HepG2 (cell line): ENCODE data around the gene CYP11A1. TPM values are rescaled to one million over a fixed set of nuclear protein-coding genes. Genes with fewer than 3 reads are reported as not detected.

Experiments used
- ARHGAP35 ChIP-seq: sonication (generic); formaldehyde crosslinking; IDR thresholded peaks from 2 replicates; pipeline ENCODE4 v1.9.0; 2022; ENCODE audit warnings: mild to moderate bottlenecking, inconsistent platforms, moderate library complexity, missing genetic modification reagents, borderline replicate concordance
- FOXA3 ChIP-seq: IDR thresholded peaks from 2 replicates; pipeline ENCODE4 v1.6.1; 2016; ENCODE audit warnings: missing genetic modification reagents, missing compliant biosample characterization
- FOXK1 ChIP-seq: sonication (generic); formaldehyde crosslinking; IDR thresholded peaks from 2 replicates; pipeline ENCODE4 v1.4.0; 2020; ENCODE audit warnings: low read depth, missing genetic modification reagents, borderline replicate concordance
- FOXO1 ChIP-seq: sonication (generic); formaldehyde crosslinking; IDR thresholded peaks from 2 replicates; pipeline ENCODE4 v1.4.0; 2020; ENCODE audit warnings: missing genetic modification reagents
- GFI1 ChIP-seq: sonication (generic); formaldehyde crosslinking; IDR thresholded peaks from 2 replicates; pipeline ENCODE4 v1.5.0; 2020; ENCODE audit warnings: missing genetic modification reagents, mild to moderate bottlenecking, borderline replicate concordance
- HMGA1 ChIP-seq: sonication (generic); formaldehyde crosslinking; conservative IDR thresholded peaks from 2 replicates; pipeline ENCODE4 v1.4.0; 2020; ENCODE audit warnings: missing genetic modification reagents
- NR2F1 ChIP-seq, 2 experiments: fragments of 450-650 bp in 1 of 2; formaldehyde crosslinking in 1 of 2; IDR thresholded peaks; 2 replicates each; pipeline versions ENCODE4 v1.5.0 to v1.6.1; 2016 to 2020; ENCODE audit warnings: mild to moderate bottlenecking in 1 of 2, missing compliant biosample characterization in 1 of 2, missing genetic modification reagents in 1 of 2, moderate library complexity in 1 of 2
- SIX1 ChIP-seq: sonication (generic); formaldehyde crosslinking; IDR thresholded peaks from 2 replicates; pipeline ENCODE4 v1.4.0; 2020; ENCODE audit warnings: missing genetic modification reagents, borderline replicate concordance
- SMARCC2 ChIP-seq: fragments of 450-650 bp; IDR thresholded peaks from 2 replicates; pipeline ENCODE4 v1.6.1; 2017; ENCODE audit warnings: antibody characterized with exemption, mild to moderate bottlenecking
- SMARCE1 ChIP-seq: fragments of 450-650 bp; IDR thresholded peaks from 2 replicates; pipeline ENCODE4 v1.6.1; 2017; ENCODE audit warnings: borderline replicate concordance
- TEAD3 ChIP-seq: optimal IDR thresholded peaks from 2 replicates; pipeline ENCODE3; 2016; ENCODE audit warnings: borderline replicate concordance
- ZFP82 ChIP-seq: sonication (generic); formaldehyde crosslinking; IDR thresholded peaks from 2 replicates; pipeline ENCODE4 v1.5.1; 2020; ENCODE audit warnings: mild to moderate bottlenecking, missing genetic modification reagents, borderline replicate concordance
- ZNF207 ChIP-seq: fragments of 450-650 bp; IDR thresholded peaks from 2 replicates; pipeline ENCODE4 v1.6.1; 2016; ENCODE audit warnings: antibody characterized with exemption, borderline replicate concordance
- ZNF572 ChIP-seq: sonication (generic); formaldehyde crosslinking; IDR thresholded peaks from 2 replicates; pipeline ENCODE4 v1.5.1; 2020; ENCODE audit warnings: mild to moderate bottlenecking, missing genetic modification reagents
- ZNF589 ChIP-seq: sonication (generic); formaldehyde crosslinking; conservative IDR thresholded peaks from 2 replicates; pipeline ENCODE4 v1.8.0; 2022; ENCODE audit warnings: mild to moderate bottlenecking, moderate library complexity, missing genetic modification reagents
- ZNF615 ChIP-seq: sonication (generic); formaldehyde crosslinking; IDR thresholded peaks from 2 replicates; pipeline ENCODE4 v1.5.0; 2020; ENCODE audit warnings: mild to moderate bottlenecking, missing genetic modification reagents, borderline replicate concordance
- ZNF672 ChIP-seq: sonication (generic); formaldehyde crosslinking; IDR thresholded peaks from 2 replicates; pipeline ENCODE4 v1.8.1; 2022; ENCODE audit warnings: missing genetic modification reagents
- ZNF83 ChIP-seq: sonication (generic); formaldehyde crosslinking; IDR thresholded peaks from 2 replicates; pipeline ENCODE4 v1.4.0; 2020; ENCODE audit warnings: missing genetic modification reagents, mild to moderate bottlenecking, borderline replicate concordance
- polyA plus RNA-seq, 8 experiments: library from polyadenylated mRNA; depleted of rRNA in 3 of 8; stranded (reverse) in 7 of 8; unstranded in 1 of 8; fragments of >200 nt; fragmentation: Illumina TruSeq in 4 of 8; extraction: Trizol in 4 of 8; gene quantifications; 2 replicates each; pipeline versions ENCODE4 v1.2.1 to v1.2.3, GENCODE V29; 2011 to 2016; ENCODE audit warnings: low read depth in 4 of 8, missing spikeins in 1 of 8, mixed read lengths in 1 of 8; ENCODE audit not compliant: insufficient read depth in 1 of 8
- total RNA-seq, 5 experiments: library from RNA; depleted of rRNA; stranded (reverse); fragments of >200 nt; fragmentation: Illumina TruSeq; extraction: Trizol; gene quantifications; 2 replicates each; pipeline ENCODE4 v1.2.3, GENCODE V29; 2016; ENCODE audit warnings: low read depth in 1 of 5
- TF ChIP-seq, protein P1 (sequence below): sonication (generic); formaldehyde crosslinking; IDR thresholded peaks from 2 replicates; pipeline ENCODE4 v1.4.0; 2020; ENCODE audit warnings: missing genetic modification reagents, borderline replicate concordance
- TF ChIP-seq, protein P2 (sequence below): IDR thresholded peaks from 2 replicates; pipeline ENCODE4 v1.6.1; 2018; ENCODE audit warnings: missing genetic modification reagents
- TF ChIP-seq, protein P3 (sequence below): sonication (generic); formaldehyde crosslinking; IDR thresholded peaks from 2 replicates; pipeline ENCODE4 v1.8.0; 2022; ENCODE audit warnings: mild to moderate bottlenecking, missing genetic modification reagents; ENCODE audit not compliant: insufficient replicate concordance
- TF ChIP-seq, protein P4 (sequence below): sonication (generic); formaldehyde crosslinking; IDR thresholded peaks from 2 replicates; pipeline ENCODE4 v1.8.1; 2023; ENCODE audit warnings: mild to moderate bottlenecking, missing genetic modification reagents

Gene CYP11A1
- total and polyA plus RNA-seq, 2 of the 13 experiments (the other 11 are each of a cell fraction or from before 2014, with no cell fraction given) = 0.66 to 0.92 TPM

DNA sequence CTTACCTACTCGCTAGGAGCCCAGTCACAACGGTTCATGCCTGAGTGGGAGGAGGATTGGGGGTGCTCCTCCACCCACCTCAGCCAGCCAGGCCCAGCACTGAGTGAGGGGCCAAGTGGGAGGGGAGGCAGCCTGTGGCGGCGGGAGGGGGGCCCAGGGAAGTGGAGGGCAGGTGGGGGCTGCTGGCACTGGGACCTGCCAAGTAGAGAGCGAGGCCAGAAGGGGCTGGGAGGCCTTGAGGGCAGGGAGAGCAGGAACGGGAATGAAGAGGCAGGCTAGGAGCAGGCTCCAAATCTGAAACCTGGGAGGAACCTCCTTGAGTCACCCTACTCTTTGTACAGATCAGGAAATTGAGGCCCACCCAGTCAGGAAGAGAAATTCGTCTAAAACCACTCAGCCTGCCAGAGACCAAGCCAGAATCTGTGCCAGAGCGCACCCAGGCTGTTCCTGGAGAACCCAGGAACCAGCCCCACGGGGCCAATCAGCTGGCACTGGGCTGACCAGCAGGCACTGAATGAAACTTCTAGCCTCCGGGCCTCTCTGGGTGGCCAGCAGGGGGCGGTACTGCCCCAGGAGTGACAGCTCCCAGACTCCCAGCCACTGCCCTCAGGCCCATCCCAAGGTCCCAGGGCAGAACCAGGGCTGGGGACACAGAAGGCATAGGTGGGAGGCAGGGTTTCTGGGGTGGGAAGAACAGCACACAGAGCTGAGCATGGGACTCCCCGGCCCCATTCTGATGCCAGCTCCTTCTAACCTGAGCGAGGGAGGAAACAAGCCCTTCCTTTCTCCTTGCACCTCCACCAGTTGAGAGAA is 14.8 kb upstream of the CYP11A1 start (continued):
- TF ChIP-seq ZNF83 (CRISPR knock-in tag) (no peak), NR2F1 (CRISPR knock-in tag; IDR thresholded peaks at IDR 0.05) (no peak), ZFP82 (no peak), FOXK1 (CRISPR knock-in tag) (0 out of 2 replicates have a peak, but pooled peaks have one; percentile 41), SMARCE1 (no peak), SMARCC2 (no peak), ARHGAP35 (CRISPR knock-in tag) (no peak), FOXA3 (CRISPR knock-in tag) (peak; percentile 33; the same call in 1 of the 2 replicates), TEAD3 (CRISPR knock-in tag) (peak; percentile 47), FOXO1 (CRISPR knock-in tag) (no peak), ZNF672 (CRISPR knock-in tag) (no peak), ZNF207 (no peak), ZNF572 (CRISPR knock-in tag) (no peak), HMGA1 (no peak), SIX1 (no peak), GFI1 (CRISPR knock-in tag) (no peak), ZNF615 (CRISPR knock-in tag) (no peak), ZNF589 (CRISPR knock-in tag) (no peak)
- TF ChIP-seq, protein P1, sequence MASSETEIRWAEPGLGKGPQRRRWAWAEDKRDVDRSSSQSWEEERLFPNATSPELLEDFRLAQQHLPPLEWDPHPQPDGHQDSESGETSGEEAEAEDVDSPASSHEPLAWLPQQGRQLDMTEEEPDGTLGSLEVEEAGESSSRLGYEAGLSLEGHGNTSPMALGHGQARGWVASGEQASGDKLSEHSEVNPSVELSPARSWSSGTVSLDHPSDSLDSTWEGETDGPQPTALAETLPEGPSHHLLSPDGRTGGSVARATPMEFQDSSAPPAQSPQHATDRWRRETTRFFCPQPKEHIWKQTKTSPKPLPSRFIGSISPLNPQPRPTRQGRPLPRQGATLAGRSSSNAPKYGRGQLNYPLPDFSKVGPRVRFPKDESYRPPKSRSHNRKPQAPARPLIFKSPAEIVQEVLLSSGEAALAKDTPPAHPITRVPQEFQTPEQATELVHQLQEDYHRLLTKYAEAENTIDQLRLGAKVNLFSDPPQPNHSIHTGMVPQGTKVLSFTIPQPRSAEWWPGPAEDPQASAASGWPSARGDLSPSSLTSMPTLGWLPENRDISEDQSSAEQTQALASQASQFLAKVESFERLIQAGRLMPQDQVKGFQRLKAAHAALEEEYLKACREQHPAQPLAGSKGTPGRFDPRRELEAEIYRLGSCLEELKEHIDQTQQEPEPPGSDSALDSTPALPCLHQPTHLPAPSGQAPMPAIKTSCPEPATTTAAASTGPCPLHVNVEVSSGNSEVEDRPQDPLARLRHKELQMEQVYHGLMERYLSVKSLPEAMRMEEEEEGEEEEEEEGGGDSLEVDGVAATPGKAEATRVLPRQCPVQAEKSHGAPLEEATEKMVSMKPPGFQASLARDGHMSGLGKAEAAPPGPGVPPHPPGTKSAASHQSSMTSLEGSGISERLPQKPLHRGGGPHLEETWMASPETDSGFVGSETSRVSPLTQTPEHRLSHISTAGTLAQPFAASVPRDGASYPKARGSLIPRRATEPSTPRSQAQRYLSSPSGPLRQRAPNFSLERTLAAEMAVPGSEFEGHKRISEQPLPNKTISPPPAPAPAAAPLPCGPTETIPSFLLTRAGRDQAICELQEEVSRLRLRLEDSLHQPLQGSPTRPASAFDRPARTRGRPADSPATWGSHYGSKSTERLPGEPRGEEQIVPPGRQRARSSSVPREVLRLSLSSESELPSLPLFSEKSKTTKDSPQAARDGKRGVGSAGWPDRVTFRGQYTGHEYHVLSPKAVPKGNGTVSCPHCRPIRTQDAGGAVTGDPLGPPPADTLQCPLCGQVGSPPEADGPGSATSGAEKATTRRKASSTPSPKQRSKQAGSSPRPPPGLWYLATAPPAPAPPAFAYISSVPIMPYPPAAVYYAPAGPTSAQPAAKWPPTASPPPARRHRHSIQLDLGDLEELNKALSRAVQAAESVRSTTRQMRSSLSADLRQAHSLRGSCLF (CRISPR knock-in tag) = no peak
- TF ChIP-seq, protein P2, sequence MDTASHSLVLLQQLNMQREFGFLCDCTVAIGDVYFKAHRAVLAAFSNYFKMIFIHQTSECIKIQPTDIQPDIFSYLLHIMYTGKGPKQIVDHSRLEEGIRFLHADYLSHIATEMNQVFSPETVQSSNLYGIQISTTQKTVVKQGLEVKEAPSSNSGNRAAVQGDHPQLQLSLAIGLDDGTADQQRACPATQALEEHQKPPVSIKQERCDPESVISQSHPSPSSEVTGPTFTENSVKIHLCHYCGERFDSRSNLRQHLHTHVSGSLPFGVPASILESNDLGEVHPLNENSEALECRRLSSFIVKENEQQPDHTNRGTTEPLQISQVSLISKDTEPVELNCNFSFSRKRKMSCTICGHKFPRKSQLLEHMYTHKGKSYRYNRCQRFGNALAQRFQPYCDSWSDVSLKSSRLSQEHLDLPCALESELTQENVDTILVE (CRISPR knock-in tag) = peak; percentile 50; the same call in 1 of the 2 replicates
- TF ChIP-seq, protein P3, sequence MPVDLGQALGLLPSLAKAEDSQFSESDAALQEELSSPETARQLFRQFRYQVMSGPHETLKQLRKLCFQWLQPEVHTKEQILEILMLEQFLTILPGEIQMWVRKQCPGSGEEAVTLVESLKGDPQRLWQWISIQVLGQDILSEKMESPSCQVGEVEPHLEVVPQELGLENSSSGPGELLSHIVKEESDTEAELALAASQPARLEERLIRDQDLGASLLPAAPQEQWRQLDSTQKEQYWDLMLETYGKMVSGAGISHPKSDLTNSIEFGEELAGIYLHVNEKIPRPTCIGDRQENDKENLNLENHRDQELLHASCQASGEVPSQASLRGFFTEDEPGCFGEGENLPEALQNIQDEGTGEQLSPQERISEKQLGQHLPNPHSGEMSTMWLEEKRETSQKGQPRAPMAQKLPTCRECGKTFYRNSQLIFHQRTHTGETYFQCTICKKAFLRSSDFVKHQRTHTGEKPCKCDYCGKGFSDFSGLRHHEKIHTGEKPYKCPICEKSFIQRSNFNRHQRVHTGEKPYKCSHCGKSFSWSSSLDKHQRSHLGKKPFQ (CRISPR knock-in tag) = no peak
- TF ChIP-seq, protein P4, sequence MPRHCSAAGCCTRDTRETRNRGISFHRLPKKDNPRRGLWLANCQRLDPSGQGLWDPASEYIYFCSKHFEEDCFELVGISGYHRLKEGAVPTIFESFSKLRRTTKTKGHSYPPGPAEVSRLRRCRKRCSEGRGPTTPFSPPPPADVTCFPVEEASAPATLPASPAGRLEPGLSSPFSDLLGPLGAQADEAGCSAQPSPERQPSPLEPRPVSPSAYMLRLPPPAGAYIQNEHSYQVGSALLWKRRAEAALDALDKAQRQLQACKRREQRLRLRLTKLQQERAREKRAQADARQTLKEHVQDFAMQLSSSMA (CRISPR knock-in tag) = no peak
